GM23338 (cell line): ENCODE measurements around the gene KCNAB2.

ENCODE experiments used
- CREB1 ChIP-seq: fragments of 250-450 bp; sonication (Bioruptor Pico); IDR thresholded peaks from 2 replicates; pipeline ENCODE4 v1.5.0; 2020; ENCODE audit warnings: low read depth, mild to moderate bottlenecking, moderate library complexity
- CTCF ChIP-seq, 2 experiments: fragments of 200-600 bp in 1 of 2; sonication (generic) in 1 of 2; conservative IDR thresholded peaks; 2 replicates each; pipeline versions ENCODE4 v1.5.1 to v1.6.1; 2016 to 2017; ENCODE audit warnings: antibody characterized with exemption in 2 of 2, low read depth in 2 of 2, mild to moderate bottlenecking in 2 of 2, moderate library complexity in 1 of 2
- ETS1 ChIP-seq: IDR thresholded peaks from 2 replicates; pipeline ENCODE4 v1.6.1; 2016; ENCODE audit warnings: antibody characterized with exemption
- EZH2 ChIP-seq: fragments of 200-600 bp; sonication (generic); IDR thresholded peaks from one replicate; pipeline ENCODE4 v1.8.0; 2017; ENCODE audit warnings: antibody characterized with exemption, mild to moderate bottlenecking, low read depth; ENCODE audit not compliant: unreplicated experiment
- EZH2phosphoT487 ChIP-seq: fragments of 200-600 bp; sonication (generic); IDR thresholded peaks from one replicate; pipeline ENCODE4 v1.8.1; 2018; ENCODE audit warnings: antibody characterized with exemption; ENCODE audit not compliant: unreplicated experiment
- JUNB ChIP-seq: IDR thresholded peaks from one replicate; pipeline ENCODE4 v1.6.1; 2016; ENCODE audit warnings: antibody characterized with exemption; ENCODE audit not compliant: unreplicated experiment
- NANOG ChIP-seq: IDR thresholded peaks from 2 replicates; pipeline ENCODE4 v1.6.1; 2016; ENCODE audit warnings: antibody characterized with exemption, borderline replicate concordance
- POLR2AphosphoS5 ChIP-seq: IDR thresholded peaks from 2 replicates; pipeline ENCODE4 v1.6.1; 2016; ENCODE audit warnings: antibody characterized with exemption, low read depth
- REST ChIP-seq: IDR thresholded peaks from one replicate; pipeline ENCODE4 v1.6.1; 2018; ENCODE audit warnings: antibody characterized with exemption; ENCODE audit not compliant: unreplicated experiment
- STAT1 ChIP-seq: IDR thresholded peaks from one replicate; pipeline ENCODE4 v1.6.1; 2016; ENCODE audit warnings: antibody characterized with exemption; ENCODE audit not compliant: unreplicated experiment
- ZNF331 ChIP-seq: fragments of 250-450 bp; sonication (Bioruptor Pico); IDR thresholded peaks from 2 replicates; pipeline ENCODE4 v1.5.0; 2020; ENCODE audit warnings: low read depth, mild to moderate bottlenecking, moderate library complexity
- ZNF462 ChIP-seq: fragments of 250-450 bp; sonication (Bioruptor Pico); IDR thresholded peaks from 2 replicates; pipeline ENCODE4 v1.5.0; 2020; ENCODE audit warnings: mild to moderate bottlenecking, moderate library complexity

GRCh38 chr1:6040861-6041415, 4.8 kb upstream of the KCNAB2 start:
- TF ChIP-seq CTCF (conservative IDR thresholded peaks at IDR 0.05; ENCODE audit: low read depth in 2 of 2) (no peak), POLR2AphosphoS5 (no peak), CREB1 (CRISPR knock-in tag) (no peak), EZH2phosphoT487 (no peak), ZNF331 (CRISPR knock-in tag) (no peak), EZH2 (no peak), REST (no peak), ETS1 (no peak), ZNF462 (CRISPR knock-in tag) (no peak), STAT1 (no peak), JUNB (no peak), NANOG (no peak)
